Measurements from ENCODE around the gene PPP1CC.

DNA sequence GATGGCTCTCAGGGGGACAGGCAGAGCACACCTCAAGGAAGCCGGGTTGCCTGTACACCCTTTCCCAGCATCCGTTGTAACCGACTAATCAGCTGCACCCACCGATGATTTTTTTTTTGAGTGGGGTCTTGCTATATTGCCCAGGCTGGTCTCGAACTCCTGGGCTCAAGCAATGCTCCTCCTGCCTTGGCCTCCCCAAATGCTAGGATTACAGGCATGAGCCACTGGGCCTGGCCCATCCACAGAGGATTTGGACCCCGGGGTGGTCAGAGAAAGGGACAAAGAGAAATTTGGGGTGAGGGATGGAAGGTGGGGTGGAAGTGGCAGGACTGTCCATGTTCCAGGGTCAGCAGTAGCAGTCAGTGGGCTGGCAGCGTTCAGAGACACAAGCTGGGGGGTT lies 43.3 kb upstream of the PPP1CC start:
- no peak for TF ChIP-seq POLR2A (IDR thresholded peaks at IDR 0.05; ENCODE audit: low read length)
- TF ChIP-seq GATA1 (IDR thresholded peaks at IDR 0.05; ENCODE audit: low read depth, low read length), result no peak
